GM12878 (cell line): Measurements from ENCODE around the gene TKFC. TPM values are rescaled to one million over a fixed set of nuclear protein-coding genes. Genes with fewer than 3 reads are reported as not detected.

ENCODE experiments used
- ATAC-seq: fragments of 200-7000 bp; cut with Tn5 transposase; 3 replicates; pipeline ENCODE4 v1.9.1; 2020; ENCODE audit warnings: mild to moderate bottlenecking, moderate library complexity
- BruUV-seq: library from RNA; stranded (reverse); fragments of 400-500 nt; replicated peaks from 2 replicates; lab custom pipeline; 2021; lab: Mats Ljungman, UMichigan
- CTCF ChIA-PET: fragments of 300-600 bp; sonication (Branson Sonifier 250); formaldehyde crosslinking; extraction: SDS; loops from one replicate; lab custom pipeline; 2021; ENCODE audit warnings: inconsistent platforms; lab: Yijun Ruan, JAX
- POLR2A ChIA-PET: fragments of 350-600 bp; formaldehyde crosslinking; extraction: SDS; loops from one replicate; lab custom pipeline; 2021; ENCODE audit warnings: inconsistent platforms; lab: Charles Lee
- RAD21 ChIA-PET: fragments of 300-600 bp; sonication (Branson Sonifier 250); formaldehyde crosslinking; loops from one replicate; lab custom pipeline; 2023; ENCODE audit warnings: antibody characterized with exemption; ENCODE audit not compliant: unreplicated experiment; lab: Charles Lee
- SMC1A ChIA-PET: fragments of 300-600 bp; sonication (Branson Sonifier 250); formaldehyde crosslinking; loops from one replicate; lab custom pipeline; 2023; ENCODE audit not compliant: unreplicated experiment, uncharacterized antibody; lab: Charles Lee
- DNase-seq: peaks from one replicate; pipeline ENCODE4 v3.0.0-alpha.2; 2011; ENCODE audit warnings: low read depth, low spot score
- FAIRE-seq: peaks from 3 replicates; lab custom pipeline; 2011; peaks lifted over from hg19 to GRCh38; lab: Jason Lieb, UNC
- H2AFZ ChIP-seq: 2 replicates; pipeline ENCODE4 v1.6.0; 2011; ENCODE audit warnings: low read depth, low read length, control low read depth; ENCODE audit not compliant: control insufficient read depth
- H3K27ac ChIP-seq: 2 replicates; pipeline ENCODE4 v1.5.1; 2011; ENCODE audit warnings: control low read depth; ENCODE audit not compliant: control insufficient read depth, insufficient read depth
- H3K27me3 ChIP-seq, 2 experiments: replicated peaks in 1 of 2; 2 replicates each; pipeline versions ENCODE4 v1.6.0 to v1.6.1; 2011; ENCODE audit warnings: low read length in 1 of 2; ENCODE audit not compliant: control insufficient read depth in 2 of 2, insufficient read depth in 2 of 2
- H3K36me3 ChIP-seq, 2 experiments: 2 replicates each; pipeline ENCODE4 v1.5.1; 2011; ENCODE audit warnings: low read length in 1 of 2; ENCODE audit not compliant: control insufficient read depth in 2 of 2, insufficient read depth in 2 of 2
- H3K4me1 ChIP-seq: 2 replicates; pipeline ENCODE4 v1.6.1; 2011; ENCODE audit warnings: mild to moderate bottlenecking, low read length, moderate library complexity, mixed read lengths; ENCODE audit not compliant: control insufficient read depth, insufficient read depth
- H3K4me2 ChIP-seq: 2 replicates; pipeline ENCODE4 v1.6.0; 2011; ENCODE audit warnings: control low read depth; ENCODE audit not compliant: control insufficient read depth, insufficient read depth
- H3K4me3 ChIP-seq: fragments of 200-600 bp; sonication (generic); 2 replicates; pipeline ENCODE4 v1.5.1; 2016
- H3K79me2 ChIP-seq: 2 replicates; pipeline ENCODE4 v1.6.0; 2011; ENCODE audit warnings: low read length; ENCODE audit not compliant: control insufficient read depth, insufficient read depth
- H3K9ac ChIP-seq: 2 replicates; pipeline ENCODE4 v1.8.0; 2011; ENCODE audit warnings: low read length, control low read depth, mixed read lengths; ENCODE audit not compliant: control insufficient read depth, insufficient read depth
- H3K9me3 ChIP-seq: replicated peaks from 3 replicates; pipeline ENCODE4 v1.5.1; 2011; ENCODE audit warnings: mild to moderate bottlenecking, low read length; ENCODE audit not compliant: control insufficient read depth, insufficient read depth
- H4K20me1 ChIP-seq: 2 replicates; pipeline ENCODE4 v1.6.0; 2011; ENCODE audit not compliant: control insufficient read depth, insufficient read depth
- CBX5 ChIP-seq: sonication (generic); IDR thresholded peaks from 2 replicates; pipeline ENCODE4 v1.6.1; 2016; ENCODE audit warnings: low read depth, moderate library complexity, mild to moderate bottlenecking, inconsistent platforms
- DPF2 ChIP-seq: fragments of 450-650 bp; IDR thresholded peaks from 2 replicates; pipeline ENCODE4 v1.6.1; 2017; ENCODE audit warnings: mild to moderate bottlenecking
- E4F1 ChIP-seq: fragments of 450-650 bp; IDR thresholded peaks from 2 replicates; pipeline ENCODE4 v1.6.1; 2018; ENCODE audit warnings: borderline replicate concordance, mild to moderate bottlenecking; ENCODE audit not compliant: partially characterized antibody
- PAX5 ChIP-seq: IDR thresholded peaks from 2 replicates; pipeline ENCODE4 v1.6.1; 2011; ENCODE audit warnings: low read depth, low read length, borderline replicate concordance
- POLR2AphosphoS2 ChIP-seq: IDR thresholded peaks from 2 replicates; pipeline ENCODE4 v1.6.1; 2011; ENCODE audit warnings: low read depth, mild to moderate bottlenecking, low read length, improper control_type of control experiment, moderate library complexity
- POLR2AphosphoS5 ChIP-seq: IDR thresholded peaks from 2 replicates; pipeline ENCODE4 v1.6.1; 2011; ENCODE audit warnings: mild to moderate bottlenecking, low read length, inconsistent platforms
- ZNF24 ChIP-seq: fragments of 450-650 bp; IDR thresholded peaks from 2 replicates; pipeline ENCODE4 v1.6.1; 2017; ENCODE audit warnings: antibody characterized with exemption, mild to moderate bottlenecking
- ZNF384 ChIP-seq: IDR thresholded peaks from 2 replicates; pipeline ENCODE4 v1.6.1; 2012; ENCODE audit warnings: low read depth, mild to moderate bottlenecking, low read length, improper control_type of control experiment, borderline replicate concordance
- WGBS: methylation state at CpG from one replicate; pipeline ENCODE4 v1.1.6; 2016; ENCODE audit warnings: low lambda C conversion rate; ENCODE audit not compliant: insufficient replicate concordance, insufficient coverage; ENCODE audit errors: missing lambda C conversion rate; 5-methylcytosine and 5-hydroxymethylcytosine counted together
- in situ Hi-C: fragments of 300-500 bp; cut with MboI; formaldehyde crosslinking; loops from 9 replicates; pipeline ENCODE4 v1.14.3; 2018; ENCODE audit warnings: mixed read lengths
- intact Hi-C: fragments of 100-400 bp; cut with micrococcal nuclease; formaldehyde crosslinking; loops from one replicate; pipeline ENCODE4 v1.14.2; 2022; ENCODE audit not compliant: unreplicated experiment
- polyA plus RNA-seq, 11 experiments: library from polyadenylated mRNA; depleted of rRNA in 4 of 11; unstranded in 6 of 11; stranded (reverse) in 5 of 11; fragments of >200 nt; fragmentation: Nextera tagmentation in 4 of 11; fragmentation: Illumina TruSeq in 1 of 11; extraction: Ambion mirVana in 4 of 11; extraction: Trizol in 1 of 11; gene quantifications; 1 replicate in 1 of 11; 2 replicates in 10 of 11; pipeline versions ENCODE4 v1.2.1 to v1.2.3, GENCODE V29; 2011 to 2016; ENCODE audit warnings: inconsistent platforms in 2 of 11, missing spikeins in 2 of 11, low read depth in 1 of 11
- total RNA-seq, 4 experiments: library from RNA; depleted of rRNA in 3 of 4; stranded (reverse); fragments of >200 nt in 3 of 4; fragmentation: Illumina TruSeq in 1 of 4; extraction: Trizol in 1 of 4; gene quantifications; 2 replicates each; pipeline versions ENCODE4 v1.2.1 to v1.2.3, GENCODE V29; 2013 to 2021
- TF ChIP-seq, protein P1 (sequence below): IDR thresholded peaks from 2 replicates; pipeline ENCODE4 v1.6.1; 2012; ENCODE audit warnings: low read depth, low read length, improper control_type of control experiment
- TF ChIP-seq, protein P2 (sequence below): fragments of 150-350 bp; IDR thresholded peaks from 2 replicates; pipeline ENCODE4 v1.6.1; 2014; ENCODE audit warnings: mild to moderate bottlenecking, low read depth, low read length
- TF ChIP-seq, protein P3 (sequence below): fragments of 450-650 bp; formaldehyde crosslinking; IDR thresholded peaks from 2 replicates; pipeline ENCODE4 v1.5.0; 2022; ENCODE audit warnings: mild to moderate bottlenecking, missing genetic modification characterization

Gene TKFC
- total and polyA plus RNA-seq, 10 of the 15 experiments (the other 5 are each of a cell fraction or from before 2014, with no cell fraction given) = 2.4 to 113 (median 59.0) TPM

DNA sequence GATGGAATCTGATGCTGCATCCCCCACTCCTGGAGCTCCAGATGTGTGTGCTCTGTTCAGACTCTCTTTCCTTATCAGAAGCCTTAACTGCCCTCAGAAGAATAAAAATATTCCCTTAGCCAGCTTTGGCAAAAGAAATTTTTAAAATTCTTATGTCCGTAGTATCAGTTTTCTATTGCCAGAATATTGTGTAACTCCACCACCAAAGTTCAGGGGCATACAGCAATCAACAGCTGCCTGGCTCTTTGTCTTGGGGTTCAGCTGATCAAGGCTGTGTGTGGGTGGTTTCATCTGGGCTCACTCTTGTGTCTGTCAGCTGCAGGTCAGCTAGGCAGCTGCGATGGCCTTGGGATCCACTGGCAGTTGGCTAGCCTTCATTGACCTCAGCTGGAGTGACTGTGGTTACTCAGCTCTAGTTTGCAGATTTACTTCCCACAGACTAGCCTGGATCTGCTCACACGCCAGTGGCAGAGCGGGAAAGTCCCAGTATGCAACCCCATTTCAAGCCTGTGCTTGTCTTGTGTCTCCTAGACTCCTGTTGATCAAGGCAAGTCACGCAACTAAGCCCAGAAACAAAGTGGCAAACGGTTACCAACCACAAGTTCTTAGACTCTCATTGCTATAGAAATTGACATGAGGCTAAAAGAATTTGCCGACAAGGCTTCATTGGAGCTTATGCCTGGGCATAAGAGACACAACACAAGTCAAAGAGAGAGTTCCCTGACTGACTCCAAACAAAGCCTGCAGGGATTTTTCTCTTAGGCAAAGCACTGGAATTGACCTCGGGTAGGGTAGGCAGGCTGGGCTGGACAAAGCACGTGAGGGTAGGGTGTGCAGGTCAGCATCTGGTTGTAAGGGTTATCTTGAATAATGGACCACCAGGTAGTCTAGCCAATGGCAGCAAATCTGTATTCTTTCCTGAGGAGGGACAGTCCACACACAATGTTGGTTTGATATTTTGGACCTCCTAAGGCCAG, 36.6 kb downstream of the TKFC start (continued):
- TF ChIP-seq E4F1 (no peak), POLR2AphosphoS2 (no peak)

DNA sequence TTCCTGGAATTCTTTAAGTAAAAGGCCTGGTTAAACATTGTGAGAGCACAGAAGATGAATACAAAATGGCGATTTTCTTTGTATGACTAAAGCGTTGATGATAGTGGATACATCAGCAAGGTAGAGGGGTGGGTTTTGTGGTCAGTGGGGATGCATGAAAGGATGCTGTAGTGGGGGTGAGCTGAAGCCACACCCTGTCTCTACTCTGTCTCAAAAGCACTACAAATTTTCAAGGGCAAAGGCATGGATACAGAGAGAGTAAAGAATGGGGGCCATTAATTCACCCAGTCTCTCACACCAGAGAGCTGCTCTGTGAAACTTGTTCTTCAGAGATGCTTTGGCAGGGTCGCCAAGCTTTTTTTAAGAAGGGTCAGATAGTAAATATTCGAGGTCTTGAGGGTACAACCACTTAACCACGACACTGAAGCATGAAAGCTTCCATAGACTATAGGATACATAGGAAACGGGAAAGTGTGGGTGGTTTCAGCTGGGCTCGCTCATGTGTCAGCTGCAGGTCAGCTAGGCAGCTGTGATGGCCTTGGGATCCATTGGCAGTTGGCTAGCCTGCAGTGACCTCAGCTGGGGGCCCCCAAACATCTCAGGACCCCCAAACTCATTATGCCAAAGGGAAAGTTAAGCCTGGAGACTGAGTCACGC, 37.4 kb downstream of the TKFC start:
- ChIA-PET CTCF (interaction anchor here (0.9 to 23.9 kb wide), 8 partner anchors 8 to 65 kb away, joined by 3 to 387 read pairs (median 5); partner anchors contain the start of genes TMEM138 and TMEM216), SMC1A (interaction anchor here (0.9 to 4.2 kb wide), 8 partner anchors 10 to 36 kb away, joined by 3 to 84 read pairs (median 6); partner anchors contain the start of genes CYB561A3, TMEM138 and TMEM216), POLR2A (interaction anchor here (1.0 to 7.0 kb wide), 6 partner anchors 12 to 37 kb away, joined by 3 to 111 read pairs (median 7); partner anchors contain the start of genes CYB561A3, TMEM138 and TMEM216), RAD21 (interaction anchor here (1.2 to 8.0 kb wide), 4 partner anchors 11 to 72 kb away, joined by 5 to 72 read pairs (median 32); partner anchors contain the start of genes CYB561A3 and TMEM138)
- FAIRE-seq (no peak), ATAC-seq (peak; percentile 70), DNase-seq (no peak)
- H3K9ac ChIP-seq = no peak overlapping the region
- BruUV-seq = no TSS peak
- no peaks in the 10 kb centered on the region; the same call in 1 of the 2 replicates for H3K79me2 ChIP-seq
- H3K4me3 ChIP-seq = no peak overlapping the region
- no peak overlapping the region for H3K4me2 ChIP-seq
- intact Hi-C loops (no loop called here), in situ Hi-C loops (no loop called here)
- peaks cover 8% of the 10 kb centered on the region for H3K4me1 ChIP-seq
- peaks cover 17 to 21% of the 10 kb centered on the region in 2 experiments for H3K36me3 ChIP-seq
- peak overlapping the region; percentile 68 for H3K27ac ChIP-seq
- H2AFZ ChIP-seq = no peak overlapping the region
- no peaks in the 10 kb centered on the region for H3K27me3 ChIP-seq
- WGBS = 70% methylated on average over 8 of the region's 8 CpGs
- no peaks in the 10 kb centered on the region for H3K9me3 ChIP-seq
- H4K20me1 ChIP-seq = no peaks in the 10 kb centered on the region
- TF ChIP-seq ZNF24 (no peak), POLR2AphosphoS5 (no peak), ZNF384 (no peak), DPF2 (no peak), PAX5 (peak; percentile 76), CBX5 (no peak)
- TF ChIP-seq, protein P1, sequence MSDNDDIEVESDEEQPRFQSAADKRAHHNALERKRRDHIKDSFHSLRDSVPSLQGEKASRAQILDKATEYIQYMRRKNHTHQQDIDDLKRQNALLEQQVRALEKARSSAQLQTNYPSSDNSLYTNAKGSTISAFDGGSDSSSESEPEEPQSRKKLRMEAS = no peak
- TF ChIP-seq, protein P2, sequence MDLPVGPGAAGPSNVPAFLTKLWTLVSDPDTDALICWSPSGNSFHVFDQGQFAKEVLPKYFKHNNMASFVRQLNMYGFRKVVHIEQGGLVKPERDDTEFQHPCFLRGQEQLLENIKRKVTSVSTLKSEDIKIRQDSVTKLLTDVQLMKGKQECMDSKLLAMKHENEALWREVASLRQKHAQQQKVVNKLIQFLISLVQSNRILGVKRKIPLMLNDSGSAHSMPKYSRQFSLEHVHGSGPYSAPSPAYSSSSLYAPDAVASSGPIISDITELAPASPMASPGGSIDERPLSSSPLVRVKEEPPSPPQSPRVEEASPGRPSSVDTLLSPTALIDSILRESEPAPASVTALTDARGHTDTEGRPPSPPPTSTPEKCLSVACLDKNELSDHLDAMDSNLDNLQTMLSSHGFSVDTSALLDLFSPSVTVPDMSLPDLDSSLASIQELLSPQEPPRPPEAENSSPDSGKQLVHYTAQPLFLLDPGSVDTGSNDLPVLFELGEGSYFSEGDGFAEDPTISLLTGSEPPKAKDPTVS = no peak
- TF ChIP-seq, protein P3, sequence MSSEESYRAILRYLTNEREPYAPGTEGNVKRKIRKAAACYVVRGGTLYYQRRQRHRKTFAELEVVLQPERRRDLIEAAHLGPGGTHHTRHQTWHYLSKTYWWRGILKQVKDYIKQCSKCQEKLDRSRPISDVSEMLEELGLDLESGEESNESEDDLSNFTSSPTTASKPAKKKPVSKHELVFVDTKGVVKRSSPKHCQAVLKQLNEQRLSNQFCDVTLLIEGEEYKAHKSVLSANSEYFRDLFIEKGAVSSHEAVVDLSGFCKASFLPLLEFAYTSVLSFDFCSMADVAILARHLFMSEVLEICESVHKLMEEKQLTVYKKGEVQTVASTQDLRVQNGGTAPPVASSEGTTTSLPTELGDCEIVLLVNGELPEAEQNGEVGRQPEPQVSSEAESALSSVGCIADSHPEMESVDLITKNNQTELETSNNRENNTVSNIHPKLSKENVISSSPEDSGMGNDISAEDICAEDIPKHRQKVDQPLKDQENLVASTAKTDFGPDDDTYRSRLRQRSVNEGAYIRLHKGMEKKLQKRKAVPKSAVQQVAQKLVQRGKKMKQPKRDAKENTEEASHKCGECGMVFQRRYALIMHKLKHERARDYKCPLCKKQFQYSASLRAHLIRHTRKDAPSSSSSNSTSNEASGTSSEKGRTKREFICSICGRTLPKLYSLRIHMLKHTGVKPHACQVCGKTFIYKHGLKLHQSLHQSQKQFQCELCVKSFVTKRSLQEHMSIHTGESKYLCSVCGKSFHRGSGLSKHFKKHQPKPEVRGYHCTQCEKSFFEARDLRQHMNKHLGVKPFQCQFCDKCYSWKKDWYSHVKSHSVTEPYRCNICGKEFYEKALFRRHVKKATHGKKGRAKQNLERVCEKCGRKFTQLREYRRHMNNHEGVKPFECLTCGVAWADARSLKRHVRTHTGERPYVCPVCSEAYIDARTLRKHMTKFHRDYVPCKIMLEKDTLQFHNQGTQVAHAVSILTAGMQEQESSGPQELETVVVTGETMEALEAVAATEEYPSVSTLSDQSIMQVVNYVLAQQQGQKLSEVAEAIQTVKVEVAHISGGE (CRISPR knock-in tag) = no peak
